Tibial nerve (tissue), 4 donors: ENCODE data around the gene DUSP19. TPM values are rescaled to one million over a fixed set of nuclear protein-coding genes. Genes with fewer than 3 reads are reported as not detected.

ENCODE experiments used
- DNase-seq, 2 donors: peaks; one replicate each; pipeline ENCODE4 v3.0.0-alpha.2; 2019; ENCODE audit warnings: low spot score in 2 of 2
- H3K27ac ChIP-seq, 4 donors: fragments of 200-600 bp; sonication (generic) in 3 of 4; one replicate each; pipeline ENCODE4 v1.5.1; 2017 to 2019; ENCODE audit warnings: mild to moderate bottlenecking in 1 of 4
- H3K27me3 ChIP-seq, 2 donors: fragments of 200-600 bp; sonication (generic) in 1 of 2; one replicate each; pipeline versions ENCODE4 v1.5.1 to v1.6.0; 2017 to 2019
- H3K36me3 ChIP-seq, 3 donors: fragments of 200-600 bp; sonication (generic); one replicate each; pipeline ENCODE4 v1.5.1; 2018 to 2019
- H3K4me1 ChIP-seq, 4 donors: fragments of 200-600 bp; sonication (generic) in 3 of 4; one replicate each; pipeline ENCODE4 v1.5.1; 2017 to 2019
- H3K4me3 ChIP-seq, 4 donors: fragments of 200-600 bp; sonication (generic) in 3 of 4; one replicate each; pipeline ENCODE4 v1.5.1; 2017 to 2019; ENCODE audit warnings: mild to moderate bottlenecking in 1 of 4, moderate library complexity in 1 of 4
- H3K9me3 ChIP-seq, 4 donors: fragments of 200-600 bp; sonication (generic) in 3 of 4; one replicate each; pipeline ENCODE4 v1.5.1; 2017 to 2019
- EP300 ChIP-seq, 2 donors: sonication (generic); formaldehyde crosslinking; IDR thresholded peaks; one replicate each; pipeline ENCODE4 v1.6.1; 2017; ENCODE audit warnings: antibody characterized with exemption in 2 of 2, mild to moderate bottlenecking in 1 of 2
- POLR2A ChIP-seq, 2 donors: fragments of 450-650 bp; IDR thresholded peaks; one replicate each; pipeline ENCODE4 v1.6.1; 2017; ENCODE audit warnings: antibody characterized with exemption in 2 of 2, mild to moderate bottlenecking in 2 of 2, moderate library complexity in 2 of 2
- whole genome bisulfite sequencing, 2 donors: methylation state at CpG; one replicate each; pipeline ENCODE4 v1.1.5; 2018; 5-methylcytosine and 5-hydroxymethylcytosine counted together
- total RNA-seq, 4 donors: library from RNA; depleted of rRNA; stranded (reverse); fragments of >200 nt; gene quantifications; one replicate each; pipeline ENCODE4 v1.1.0, GENCODE V29; 2016
- TF ChIP-seq, protein P1 (sequence below), 5 experiments: fragments of 200-600 bp in 3 of 5; fragments of 450-650 bp in 2 of 5; sonication (generic) in 3 of 5; IDR thresholded peaks; one replicate each; pipeline ENCODE4 v1.5.1; 2016 to 2019; ENCODE audit warnings: antibody characterized with exemption in 5 of 5, mild to moderate bottlenecking in 3 of 5, moderate library complexity in 2 of 5

The DUSP19 gene
- total RNA-seq, 4 donors from 2014 or later: 0.90 to 3.1 (median 2.0) TPM

DNA sequence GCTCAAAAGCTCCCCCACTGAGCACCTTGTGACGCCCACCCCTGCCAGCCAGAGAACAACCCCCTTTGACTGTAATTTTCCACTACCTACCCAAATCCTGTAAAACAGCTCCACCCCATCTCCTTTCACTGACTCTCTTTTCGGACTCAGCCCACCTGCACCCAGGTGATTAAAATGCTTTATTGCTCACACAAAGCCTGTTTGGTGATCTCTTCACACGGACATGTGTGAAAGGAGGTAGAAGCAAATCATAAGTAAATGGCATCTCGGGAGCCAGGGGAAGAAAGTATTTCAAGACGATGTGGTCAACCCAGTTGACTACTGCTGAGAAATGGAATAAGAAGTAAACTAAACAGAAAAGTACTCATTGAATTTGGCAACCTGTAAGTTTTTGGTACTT is 29.1 kb upstream of the DUSP19 start:
- no peaks in the 10 kb centered on the region for H3K36me3 ChIP-seq
- 55 to 64% methylated on average over 5 of the region's 5 CpGs for WGBS, 2 donors
- H3K9me3 ChIP-seq: peaks cover 0 to 7% (median 0%) of the 10 kb centered on the region in 4 donors
- H3K27ac ChIP-seq: no peak overlapping the region
- TF ChIP-seq, protein P1, sequence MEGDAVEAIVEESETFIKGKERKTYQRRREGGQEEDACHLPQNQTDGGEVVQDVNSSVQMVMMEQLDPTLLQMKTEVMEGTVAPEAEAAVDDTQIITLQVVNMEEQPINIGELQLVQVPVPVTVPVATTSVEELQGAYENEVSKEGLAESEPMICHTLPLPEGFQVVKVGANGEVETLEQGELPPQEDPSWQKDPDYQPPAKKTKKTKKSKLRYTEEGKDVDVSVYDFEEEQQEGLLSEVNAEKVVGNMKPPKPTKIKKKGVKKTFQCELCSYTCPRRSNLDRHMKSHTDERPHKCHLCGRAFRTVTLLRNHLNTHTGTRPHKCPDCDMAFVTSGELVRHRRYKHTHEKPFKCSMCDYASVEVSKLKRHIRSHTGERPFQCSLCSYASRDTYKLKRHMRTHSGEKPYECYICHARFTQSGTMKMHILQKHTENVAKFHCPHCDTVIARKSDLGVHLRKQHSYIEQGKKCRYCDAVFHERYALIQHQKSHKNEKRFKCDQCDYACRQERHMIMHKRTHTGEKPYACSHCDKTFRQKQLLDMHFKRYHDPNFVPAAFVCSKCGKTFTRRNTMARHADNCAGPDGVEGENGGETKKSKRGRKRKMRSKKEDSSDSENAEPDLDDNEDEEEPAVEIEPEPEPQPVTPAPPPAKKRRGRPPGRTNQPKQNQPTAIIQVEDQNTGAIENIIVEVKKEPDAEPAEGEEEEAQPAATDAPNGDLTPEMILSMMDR (IDR thresholded peaks at IDR 0.05): no peak
- TF ChIP-seq EP300 (IDR thresholded peaks at IDR 0.05) (no peak), POLR2A (IDR thresholded peaks at IDR 0.05) (no peak)
- DNase-seq: no peak
- H3K27me3 ChIP-seq: no peaks in the 10 kb centered on the region
- no peaks in the 10 kb centered on the region for H3K4me1 ChIP-seq
- no peak overlapping the region for H3K4me3 ChIP-seq

DNA sequence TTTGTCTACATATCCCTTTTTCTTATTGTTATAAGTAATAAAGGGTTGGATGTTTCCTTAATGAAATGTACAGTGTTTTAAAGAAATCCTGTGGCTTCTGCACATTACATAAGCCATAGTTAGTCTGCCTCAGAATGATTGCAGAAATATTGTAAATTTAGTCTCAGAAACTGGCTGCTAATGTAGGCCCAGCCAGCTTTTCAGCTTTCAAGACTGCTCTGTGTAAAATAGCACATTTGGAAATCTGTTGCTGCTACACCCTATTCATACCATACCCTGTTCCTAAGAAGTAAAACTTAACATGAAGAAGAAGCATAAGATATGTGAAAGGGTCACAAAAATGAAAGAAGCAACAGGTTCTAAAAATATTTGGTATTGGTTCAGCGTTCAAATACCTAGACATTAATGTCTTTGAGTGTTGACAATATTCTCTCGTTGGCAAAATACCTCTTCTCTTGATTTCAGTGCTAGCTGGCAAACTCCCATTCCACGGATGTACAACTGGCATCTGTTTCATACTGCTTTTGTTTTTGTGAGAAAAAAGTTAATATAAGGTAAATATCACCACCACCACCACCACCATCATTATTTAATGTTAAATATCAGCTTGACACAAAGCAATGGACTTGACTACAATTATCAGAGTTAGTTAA is 21.1 kb upstream of the DUSP19 start:
- no peak for DNase-seq
- H3K4me1 ChIP-seq: peaks cover 0 to 9% (median 0%) of the 10 kb centered on the region in 4 donors
- H3K4me3 ChIP-seq: no peak overlapping the region
- no peaks in the 10 kb centered on the region for H3K36me3 ChIP-seq
- 61 to 64% methylated on average over 3 of the region's 3 CpGs for WGBS, 2 donors
- no peaks in the 10 kb centered on the region for H3K27me3 ChIP-seq
- no peak for TF ChIP-seq POLR2A (IDR thresholded peaks at IDR 0.05)
- TF ChIP-seq, protein P1 (IDR thresholded peaks at IDR 0.05): no peak
- TF ChIP-seq EP300 (IDR thresholded peaks at IDR 0.05): no peak
- no peak overlapping the region for H3K27ac ChIP-seq
- H3K9me3 ChIP-seq: no peaks in the 10 kb centered on the region

- 16 to 26% methylated on average over 1 of the region's 1 CpG for WGBS, 2 donors
- Histone ChIP-seq H3K4me1 (peaks cover 0 to 9% (median 0%) of the 10 kb centered on the region in 4 donors), H3K9me3 (no peaks in the 10 kb centered on the region)
Measured at GRCh38 chr2:183059561-183059960, 19.0 kb upstream of the DUSP19 start.

DNA sequence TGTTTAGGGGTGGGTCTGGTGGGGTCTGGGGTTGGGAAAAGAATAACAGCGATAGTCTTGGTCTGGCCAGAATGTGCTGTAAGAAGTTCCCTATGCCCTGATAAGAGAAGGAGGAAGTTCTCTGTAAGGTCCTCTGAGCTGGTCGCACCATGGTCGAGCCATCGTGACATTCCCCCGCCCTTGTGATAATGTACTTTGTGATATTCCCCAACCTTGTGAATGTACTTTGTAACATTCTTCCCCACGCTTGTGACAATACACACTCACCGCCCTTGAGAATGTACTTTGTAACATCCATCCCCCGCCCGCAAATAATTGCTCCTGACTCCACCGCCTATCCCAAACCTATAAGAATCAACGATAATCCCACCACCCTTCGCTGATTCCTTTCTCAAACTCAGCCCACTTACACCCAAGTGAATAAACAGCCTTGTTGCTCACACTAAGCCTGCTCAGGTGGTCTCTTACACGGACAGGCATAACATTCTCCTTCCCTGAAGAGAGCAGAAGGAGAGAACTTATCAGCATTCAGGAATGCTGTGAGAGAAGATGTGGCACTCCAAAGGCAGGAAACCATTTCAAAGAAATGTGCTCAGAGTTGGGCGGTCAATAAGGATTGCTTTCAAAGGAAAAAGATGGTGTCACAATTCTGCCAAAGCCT is 17.8 kb upstream of the DUSP19 start:
- 96 to 97% methylated on average over 14 of the region's 14 CpGs for WGBS, 2 donors
- H3K9me3 ChIP-seq: no peaks in the 10 kb centered on the region
- H3K4me1 ChIP-seq: peaks cover 0 to 9% (median 0%) of the 10 kb centered on the region in 4 donors
- H3K36me3 ChIP-seq: no peaks in the 10 kb centered on the region
- DNase-seq: no peak
- no peaks in the 10 kb centered on the region for H3K27me3 ChIP-seq
- TF ChIP-seq EP300 (IDR thresholded peaks at IDR 0.05): no peak
- TF ChIP-seq, protein P1 (IDR thresholded peaks at IDR 0.05): no peak
- TF ChIP-seq POLR2A (IDR thresholded peaks at IDR 0.05): no peak
- H3K4me3 ChIP-seq: no peak overlapping the region
- no peak overlapping the region for H3K27ac ChIP-seq

More at GRCh38 chr2:183059561-183059960, 19.0 kb upstream of the DUSP19 start:
- DNase-seq: no peak
- Histone ChIP-seq H3K4me3 (no peak overlapping the region), H3K27ac (no peak overlapping the region), H3K27me3 (no peaks in the 10 kb centered on the region), H3K36me3 (no peaks in the 10 kb centered on the region)
- TF ChIP-seq, protein P1 (IDR thresholded peaks at IDR 0.05): no peak
- TF ChIP-seq POLR2A (IDR thresholded peaks at IDR 0.05) (no peak), EP300 (IDR thresholded peaks at IDR 0.05) (no peak)

DNA sequence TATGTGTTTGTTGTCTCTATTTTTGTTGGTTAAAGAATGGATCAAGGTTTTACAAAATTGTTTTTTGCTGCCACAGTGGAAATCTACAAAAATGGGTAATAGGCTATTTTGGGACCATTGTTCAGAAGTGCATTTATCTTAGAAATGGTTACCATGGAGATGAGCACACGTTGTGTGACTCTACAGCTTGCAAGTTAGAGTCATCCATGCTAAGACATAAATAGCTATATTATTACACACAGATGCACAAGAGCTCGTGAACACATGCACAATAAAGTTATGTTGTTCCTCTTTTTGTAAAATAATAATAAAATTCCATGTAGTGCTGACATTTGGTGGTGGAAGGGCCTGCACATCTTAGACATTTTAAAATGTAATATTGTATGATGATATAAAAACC is 15.5 kb upstream of the DUSP19 start:
- 15 to 19% methylated on average over 2 of the region's 2 CpGs for WGBS, 2 donors
- no peaks in the 10 kb centered on the region for H3K36me3 ChIP-seq
- no peak for DNase-seq
- H3K9me3 ChIP-seq: no peaks in the 10 kb centered on the region
- no peaks in the 10 kb centered on the region for H3K27me3 ChIP-seq
- H3K4me1 ChIP-seq: no peaks in the 10 kb centered on the region
- H3K4me3 ChIP-seq: no peak overlapping the region
- TF ChIP-seq EP300 (IDR thresholded peaks at IDR 0.05) (no peak), POLR2A (IDR thresholded peaks at IDR 0.05) (no peak)
- TF ChIP-seq, protein P1 (IDR thresholded peaks at IDR 0.05): no peak
- no peak overlapping the region for H3K27ac ChIP-seq
